T-helper 1 cell treated with Interleukin-12 subunit alpha and Interleukin-12 subunit beta and Interleukin-4 antibody, amounts not matched to agents 30 μg/mL and 1 μg/mL, for 36 hours (primary cell): ENCODE measurements around the gene RSKR.
"Not testable (repeated sequence)": the region's sequence is repeated elsewhere in the genome, so short reads cannot be mapped to it uniquely, and the experiment has no call there.

Source experiments
- H3K27ac Mint-ChIP-seq: one replicate; pipeline ENCODE4 v1.8.0; 2021; ENCODE audit warnings: mild to moderate bottlenecking, mixed read lengths
- H3K27me3 Mint-ChIP-seq: one replicate; pipeline ENCODE4 v1.8.0; 2021; ENCODE audit warnings: low read depth, mixed read lengths
- H3K36me3 Mint-ChIP-seq: one replicate; pipeline ENCODE4 v1.8.0; 2021; ENCODE audit warnings: low read depth, mixed read lengths
- H3K4me1 Mint-ChIP-seq: one replicate; pipeline ENCODE4 v1.8.0; 2021; ENCODE audit warnings: low read depth, mixed read lengths
- H3K4me3 Mint-ChIP-seq: one replicate; pipeline ENCODE4 v1.8.0; 2021; ENCODE audit warnings: mild to moderate bottlenecking, moderate library complexity, mixed read lengths
- H3K9me3 Mint-ChIP-seq: one replicate; pipeline ENCODE4 v1.8.0; 2021; ENCODE audit warnings: mixed read lengths

The RSKR gene

DNA sequence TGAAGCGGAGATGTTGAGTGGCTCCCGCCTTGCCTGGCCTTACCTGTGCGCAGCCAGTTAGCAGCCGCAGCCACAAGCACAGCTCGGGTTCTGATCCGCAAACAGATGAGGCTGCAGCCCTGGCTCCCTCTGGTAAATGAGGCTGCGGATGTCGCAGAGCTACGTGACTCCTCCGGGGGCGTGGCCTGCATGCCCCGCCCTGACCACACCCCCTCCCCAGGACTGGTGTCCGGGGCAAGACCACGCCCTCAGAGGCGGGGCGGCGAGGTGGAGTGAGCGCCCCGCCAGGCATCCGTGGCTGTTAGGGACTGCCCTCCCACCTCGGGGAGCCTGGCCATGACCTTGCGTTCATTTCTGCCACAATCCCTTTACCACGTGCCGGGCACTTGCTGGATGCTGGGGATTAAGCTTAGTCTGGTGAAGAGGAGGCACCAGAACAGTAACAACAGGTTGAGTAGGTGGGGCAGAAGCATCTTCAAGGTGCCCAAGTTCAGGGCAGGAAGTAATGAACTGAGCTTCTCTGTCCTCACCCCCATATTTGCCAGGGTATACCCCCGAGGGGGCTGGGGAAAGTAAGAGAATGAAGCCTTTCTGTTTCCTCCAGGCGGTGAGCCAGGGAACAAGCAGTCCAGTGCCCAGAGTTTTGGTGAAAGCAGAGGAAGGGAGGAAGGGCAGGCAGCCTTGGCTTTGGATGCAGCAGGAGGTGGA, 37.1 kb downstream of the RSKR start, which contains the start of gene ALDOC:
TSS of gene ALDOC (minus strand) at position 138 of the 708 bp plus-strand sequence. CDS start 1,363 bp downstream, outside the sequence.
- H3K9me3 Mint-ChIP-seq, result no peaks in the 10 kb centered on the region
- H3K36me3 Mint-ChIP-seq, result peaks cover 40% of the 10 kb centered on the region
- H3K4me3 Mint-ChIP-seq, result peak within 1 kb of the TSS; percentile 96
- no peaks in the 10 kb centered on the region for H3K27me3 Mint-ChIP-seq
- peak within 1 kb of the TSS; percentile 87 for H3K27ac Mint-ChIP-seq
- peaks cover 57% of the 10 kb centered on the region for H3K4me1 Mint-ChIP-seq

DNA sequence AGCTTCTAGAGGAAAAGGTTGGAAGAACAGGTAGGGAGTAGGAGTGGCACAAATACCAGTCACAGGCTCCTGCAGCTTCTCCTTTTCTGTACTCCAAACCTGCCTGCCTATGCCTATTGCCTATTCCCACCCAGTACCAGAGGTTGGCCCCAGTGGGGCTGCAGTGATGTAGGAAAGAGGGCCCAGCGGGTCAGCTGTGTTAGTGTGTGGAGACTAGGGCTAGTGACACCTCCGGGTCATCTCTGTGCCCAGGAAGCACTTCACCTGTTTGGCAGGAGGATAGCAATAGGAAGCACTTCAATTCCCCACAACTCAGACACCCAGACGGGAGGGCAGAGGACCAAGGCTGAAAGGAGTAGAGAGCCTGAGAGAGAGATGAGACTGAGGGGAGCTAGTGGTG, 38.0 kb downstream of the RSKR start:
- H3K36me3 Mint-ChIP-seq, result peaks cover 40% of the 10 kb centered on the region
- H3K4me1 Mint-ChIP-seq, result peaks cover 58% of the 10 kb centered on the region
- peak overlapping the region; percentile 87 for H3K27ac Mint-ChIP-seq
- not testable (repeated sequence) for H3K9me3 Mint-ChIP-seq, H3K27me3 Mint-ChIP-seq
- H3K4me3 Mint-ChIP-seq, result peak overlapping the region; percentile 96

DNA sequence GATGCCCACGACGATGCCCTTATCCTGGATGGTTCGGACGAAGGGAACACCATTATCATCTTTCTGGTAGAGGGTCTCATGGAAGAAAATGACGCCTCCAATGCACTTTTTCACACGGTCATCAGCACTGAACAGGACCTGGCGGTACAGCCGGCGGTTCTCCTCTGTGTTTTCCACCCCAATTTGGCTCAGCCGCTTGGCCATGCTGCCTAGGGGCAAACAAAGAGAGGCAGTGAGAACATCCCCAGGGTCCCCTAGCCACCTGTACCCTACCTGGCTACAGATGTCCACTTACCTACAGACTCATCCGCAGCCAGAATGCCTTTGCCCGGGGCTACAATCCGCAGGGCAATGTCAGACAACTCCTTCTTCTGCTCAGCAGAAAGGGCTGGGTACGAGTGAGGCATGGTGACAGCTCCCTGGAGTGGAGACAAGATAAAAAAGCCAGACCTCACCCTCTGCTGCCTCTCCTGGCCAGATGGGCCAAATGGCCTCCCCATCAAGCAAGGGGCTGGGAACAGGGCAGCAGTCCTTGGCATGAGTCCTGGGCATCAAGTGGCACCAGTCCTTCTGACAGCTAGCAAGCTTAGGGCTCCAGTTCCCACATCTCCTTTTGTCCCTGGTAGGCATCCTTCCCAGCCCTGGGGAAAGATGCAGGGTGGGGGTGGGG, 38.7 kb downstream of the RSKR start:
- Mint-ChIP-seq H3K4me1 (peaks cover 54% of the 10 kb centered on the region), H3K9me3 (no peaks in the 10 kb centered on the region), H3K27me3 (no peaks in the 10 kb centered on the region), H3K36me3 (peaks cover 38% of the 10 kb centered on the region), H3K4me3 (peak overlapping the region; percentile 96), H3K27ac (no peak overlapping the region)

DNA sequence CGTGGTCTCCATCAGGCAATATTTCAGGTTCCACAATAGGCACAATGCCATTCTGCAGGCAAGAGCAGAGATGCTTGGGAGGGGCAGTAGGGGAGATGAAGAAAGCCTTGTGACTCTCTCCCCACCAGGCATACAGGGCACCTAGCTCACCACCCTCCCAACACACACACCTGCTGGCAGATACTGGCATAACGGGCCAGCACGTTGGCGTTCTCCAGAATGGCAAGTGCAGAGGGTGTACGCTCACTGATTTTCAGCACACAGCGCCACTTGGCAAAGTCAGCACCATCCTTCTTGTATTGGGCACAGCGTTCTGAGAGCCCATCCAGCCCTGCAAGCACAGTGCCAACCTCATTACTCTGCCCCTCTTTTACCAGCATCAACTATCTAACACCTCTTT, 39.5 kb downstream of the RSKR start:
- Mint-ChIP-seq H3K27ac (peak overlapping the region; percentile 9), H3K27me3 (no peaks in the 10 kb centered on the region), H3K4me1 (peaks cover 54% of the 10 kb centered on the region), H3K9me3 (no peaks in the 10 kb centered on the region), H3K36me3 (peaks cover 36% of the 10 kb centered on the region), H3K4me3 (peak overlapping the region; percentile 10)

DNA sequence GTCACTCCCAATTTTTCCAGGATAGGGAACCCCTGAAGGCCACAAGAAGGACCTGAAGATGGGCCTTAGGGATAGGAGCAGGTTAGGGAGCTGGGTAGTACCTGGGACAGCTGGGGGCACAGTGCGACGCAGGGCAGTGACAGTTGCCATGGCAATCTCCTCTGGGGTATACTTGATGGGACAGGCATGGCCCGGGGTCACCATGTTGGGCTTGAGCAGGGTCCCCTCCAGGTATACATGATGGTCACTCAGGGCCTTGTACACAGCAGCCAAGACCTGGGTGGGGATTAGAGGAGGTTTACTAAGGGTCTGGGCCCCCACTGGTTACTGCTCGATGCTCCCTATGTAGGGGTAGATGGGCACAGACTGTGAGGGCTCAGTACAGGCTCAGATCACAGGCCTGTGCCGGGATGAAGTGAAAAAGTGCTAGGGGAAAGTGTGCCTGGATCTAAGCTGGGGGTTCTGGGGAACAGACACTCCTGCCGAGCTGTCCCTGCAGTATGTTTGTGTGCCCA, 40.0 kb downstream of the RSKR start:
- Mint-ChIP-seq H3K9me3 (no peaks in the 10 kb centered on the region), H3K4me3 (no peak overlapping the region), H3K36me3 (peaks cover 31% of the 10 kb centered on the region), H3K4me1 (peaks cover 51% of the 10 kb centered on the region), H3K27ac (peak overlapping the region; percentile 9), H3K27me3 (no peaks in the 10 kb centered on the region)

DNA sequence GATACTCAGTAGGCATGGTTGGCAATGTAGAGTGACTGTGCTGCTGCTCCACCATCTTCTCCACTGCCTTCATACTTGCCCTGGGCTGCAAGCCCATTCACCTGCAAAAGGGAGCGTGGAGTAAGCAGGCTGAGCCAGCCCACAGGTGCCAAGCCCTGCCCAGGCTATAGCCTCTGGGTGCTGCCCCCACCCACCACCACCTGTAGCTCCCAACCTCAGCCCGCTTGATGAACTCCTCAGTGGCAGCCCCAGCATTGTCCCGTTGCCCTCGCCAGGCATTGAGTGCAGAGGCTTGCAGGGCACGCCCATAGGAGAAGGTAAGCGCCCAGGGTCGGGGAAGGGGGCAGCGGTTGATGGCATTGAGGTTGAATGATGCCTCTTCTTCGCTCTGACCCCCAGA, 40.5 kb downstream of the RSKR start:
- Mint-ChIP-seq H3K27ac (no peak overlapping the region), H3K36me3 (peaks cover 30% of the 10 kb centered on the region), H3K4me3 (no peak overlapping the region), H3K4me1 (peaks cover 49% of the 10 kb centered on the region), H3K27me3 (no peaks in the 10 kb centered on the region), H3K9me3 (no peaks in the 10 kb centered on the region)

DNA sequence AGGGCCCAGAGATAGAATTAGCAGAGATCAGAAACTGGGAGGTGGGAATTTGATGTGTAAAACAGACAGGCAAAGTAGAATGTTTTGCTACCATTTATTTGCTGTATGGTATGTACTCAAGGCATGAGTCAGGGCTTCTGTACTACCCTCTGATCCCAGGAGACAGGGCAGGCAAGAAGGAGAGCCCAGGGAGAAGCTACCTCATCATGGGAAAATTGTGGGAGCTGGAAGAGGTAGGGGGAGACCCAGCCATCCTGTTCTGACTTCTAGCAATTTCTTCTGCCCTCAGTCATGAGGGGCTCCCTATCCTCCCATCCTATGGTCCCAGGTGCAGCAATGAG, 41.0 kb downstream of the RSKR start:
- Mint-ChIP-seq H3K4me1 (peaks cover 51% of the 10 kb centered on the region), H3K27ac (peak overlapping the region; percentile 58), H3K4me3 (no peak overlapping the region), H3K9me3 (no peaks in the 10 kb centered on the region), H3K27me3 (no peaks in the 10 kb centered on the region), H3K36me3 (peaks cover 34% of the 10 kb centered on the region)

DNA sequence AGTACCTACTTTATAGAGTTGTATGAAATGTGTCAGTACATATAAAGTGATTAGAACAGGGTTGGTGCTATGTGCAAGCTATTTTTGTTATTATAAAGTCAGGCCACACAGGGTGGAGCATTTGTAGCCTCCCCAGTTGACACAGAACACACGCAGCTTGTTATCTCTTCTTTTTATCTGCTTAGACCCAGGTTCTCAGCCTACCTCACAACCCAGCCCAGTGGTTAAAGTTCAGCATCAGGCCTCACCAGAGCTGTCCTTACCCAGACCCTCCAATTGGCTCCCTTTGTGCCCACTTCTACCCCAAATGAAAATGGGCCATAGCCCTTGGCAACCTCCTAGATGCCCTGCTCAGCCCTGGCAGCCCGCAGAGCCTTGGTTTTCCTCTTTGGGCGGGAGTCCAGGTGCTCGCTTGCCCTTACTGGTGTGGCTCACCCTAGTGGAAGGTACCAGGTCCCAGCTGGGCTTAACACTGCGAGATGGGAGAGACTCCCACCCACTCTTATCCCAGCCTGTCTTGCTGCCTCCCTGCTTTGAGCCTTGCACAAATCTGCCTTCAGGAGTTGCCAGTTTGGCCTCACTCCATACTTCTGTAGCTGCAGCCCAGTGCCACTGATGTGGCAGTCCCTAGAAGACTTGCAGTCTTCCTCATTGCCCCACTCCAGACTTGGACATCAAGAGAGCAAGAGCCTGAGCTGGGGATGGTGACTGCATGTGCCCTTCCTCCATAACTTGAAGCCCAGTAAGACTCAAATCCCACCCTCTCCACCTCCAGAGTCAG, 41.5 kb downstream of the RSKR start:
- peaks cover 56% of the 10 kb centered on the region for H3K4me1 Mint-ChIP-seq

DNA sequence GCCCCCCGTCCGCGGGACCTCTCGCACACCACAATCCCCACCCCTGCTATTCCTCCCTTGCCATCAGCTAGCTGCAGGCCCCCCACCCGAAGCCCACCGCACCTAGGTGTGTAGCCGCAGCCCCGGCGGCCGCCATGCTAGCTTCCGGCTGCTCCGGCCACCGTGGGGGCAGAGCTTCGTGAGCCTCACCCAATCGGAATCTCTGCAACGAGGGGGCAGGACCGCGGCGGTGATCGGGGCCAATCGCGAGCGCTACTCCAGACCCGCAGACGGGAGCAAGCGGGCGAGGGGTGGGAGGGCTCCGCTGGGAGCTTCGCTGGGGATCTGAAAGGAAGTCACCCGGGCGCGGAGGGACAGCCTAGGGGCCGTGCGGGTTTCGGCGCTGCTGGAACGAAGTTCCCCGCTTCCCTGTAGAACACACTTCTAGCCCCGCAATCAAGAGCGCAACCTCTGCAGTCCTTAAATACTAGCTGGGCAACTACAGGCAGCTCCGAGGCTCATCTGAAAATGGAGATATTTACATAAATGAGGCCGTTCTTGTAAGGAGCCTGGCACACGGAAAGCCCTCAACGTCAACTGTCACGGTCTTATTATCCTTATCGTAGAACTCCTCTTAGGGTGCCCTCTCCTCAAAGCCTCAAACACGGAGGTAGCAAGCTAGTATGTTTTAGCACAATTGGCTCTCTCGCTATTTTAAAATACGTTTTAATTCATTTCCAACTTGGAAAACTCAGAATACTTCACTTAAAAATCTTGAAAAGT, 42.4 kb downstream of the RSKR start, which contains the start of gene PIGS:
TSS of gene PIGS (minus strand) at position 164 of the 762 bp plus-strand sequence. CDS start at position 136, 28 bp downstream.
- peaks cover 55% of the 10 kb centered on the region for H3K4me1 Mint-ChIP-seq
- H3K27me3 Mint-ChIP-seq, result no peaks in the 10 kb centered on the region
- peaks cover 37% of the 10 kb centered on the region for H3K36me3 Mint-ChIP-seq
- H3K27ac Mint-ChIP-seq, result peak within 1 kb of the TSS; percentile 92
- H3K9me3 Mint-ChIP-seq, result no peaks in the 10 kb centered on the region
- peak within 1 kb of the TSS; percentile 94 for H3K4me3 Mint-ChIP-seq

More for the DNA sequence above, 41.5 kb downstream of the RSKR start:
- Mint-ChIP-seq H3K9me3 (no peaks in the 10 kb centered on the region), H3K27ac (peak overlapping the region; percentile 86), H3K27me3 (no peaks in the 10 kb centered on the region), H3K4me3 (peak overlapping the region; percentile 94), H3K36me3 (peaks cover 38% of the 10 kb centered on the region)

DNA sequence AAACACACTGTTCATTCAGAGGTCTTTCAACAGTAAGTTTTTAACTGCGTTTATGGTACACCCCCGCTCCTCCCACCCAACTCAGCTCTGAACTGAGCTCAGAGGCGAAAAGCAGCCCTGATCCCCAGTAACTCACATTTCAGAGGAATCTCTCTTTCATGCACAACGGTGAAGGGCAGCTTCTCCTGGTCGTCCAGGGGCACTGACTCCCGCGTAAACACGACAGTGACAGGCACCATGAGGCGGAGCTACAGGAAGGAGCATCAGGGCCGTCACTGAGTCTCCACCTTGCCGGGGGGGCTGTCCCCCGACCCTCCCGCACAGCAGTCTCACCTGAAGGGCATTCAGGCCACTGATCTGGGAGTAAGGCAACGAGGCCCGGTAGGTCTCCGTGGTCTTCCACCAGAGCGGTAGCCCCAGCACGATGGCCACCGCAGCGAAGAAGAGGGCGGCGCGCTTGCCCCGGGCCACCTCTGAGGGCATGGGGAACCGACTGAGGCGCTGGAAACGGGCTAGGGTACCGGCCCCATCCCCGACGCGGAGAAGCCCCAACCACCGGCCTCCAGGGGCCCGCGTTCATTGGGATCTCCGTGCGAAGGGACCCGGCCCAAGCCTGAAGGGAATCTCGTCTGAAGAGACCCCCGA, 43.1 kb downstream of the RSKR start:
- H3K36me3 Mint-ChIP-seq, result peaks cover 32% of the 10 kb centered on the region
- H3K27me3 Mint-ChIP-seq, result no peaks in the 10 kb centered on the region
- peak overlapping the region; percentile 92 for H3K27ac Mint-ChIP-seq
- peaks cover 48% of the 10 kb centered on the region for H3K4me1 Mint-ChIP-seq
- peak overlapping the region; percentile 94 for H3K4me3 Mint-ChIP-seq
- H3K9me3 Mint-ChIP-seq, result no peaks in the 10 kb centered on the region

DNA sequence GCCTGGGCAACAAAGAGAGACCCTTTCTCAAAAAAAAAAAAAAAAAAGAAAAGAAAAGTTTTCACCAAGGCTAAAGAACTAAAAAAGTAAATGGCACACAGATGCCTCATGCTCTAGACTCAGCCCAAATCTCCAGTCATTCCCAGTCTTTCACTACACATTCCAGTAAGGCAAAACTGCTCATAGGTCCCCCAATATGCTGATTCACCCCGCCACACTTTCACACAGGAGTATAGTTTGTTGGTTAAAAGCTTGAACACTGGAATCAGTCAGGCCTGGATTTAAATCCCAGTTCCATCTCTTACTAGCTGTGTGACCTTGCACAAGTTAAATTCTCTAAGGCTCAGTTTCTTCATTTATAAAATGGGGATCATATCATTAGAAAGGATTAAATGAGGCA, 44.5 kb downstream of the RSKR start:
- peaks cover 30% of the 10 kb centered on the region for H3K36me3 Mint-ChIP-seq
- H3K4me1 Mint-ChIP-seq, result peaks cover 47% of the 10 kb centered on the region
- no peaks in the 10 kb centered on the region for H3K9me3 Mint-ChIP-seq
- H3K27me3 Mint-ChIP-seq, result no peaks in the 10 kb centered on the region
- H3K27ac Mint-ChIP-seq, result no peak overlapping the region
- no peak overlapping the region for H3K4me3 Mint-ChIP-seq

DNA sequence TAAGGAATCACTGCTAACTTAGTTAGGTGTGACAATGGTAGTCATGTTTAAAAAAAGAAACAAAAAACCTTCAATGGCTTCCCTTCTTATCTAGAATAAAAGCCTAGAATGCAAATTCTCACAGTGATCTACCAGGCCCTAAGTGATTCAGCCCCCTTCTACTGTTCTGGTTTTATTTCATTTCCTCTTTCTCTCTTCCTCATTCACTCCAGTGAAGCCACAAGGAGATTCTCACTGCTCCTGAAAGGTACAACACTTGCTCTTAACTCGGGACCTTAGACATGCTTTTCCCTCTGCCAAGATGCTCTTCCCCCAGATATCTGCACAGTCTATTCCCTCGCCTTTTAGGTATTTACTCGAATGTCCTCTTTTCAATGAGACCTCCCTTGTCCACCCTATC, 46.4 kb downstream of the RSKR start:
- peaks cover 36% of the 10 kb centered on the region for H3K4me1 Mint-ChIP-seq
- H3K9me3 Mint-ChIP-seq, result no peaks in the 10 kb centered on the region
- peaks cover 19% of the 10 kb centered on the region for H3K36me3 Mint-ChIP-seq
- no peaks in the 10 kb centered on the region for H3K27me3 Mint-ChIP-seq
- peak overlapping the region; percentile 37 for H3K27ac Mint-ChIP-seq
- peak overlapping the region; percentile 6 for H3K4me3 Mint-ChIP-seq

DNA sequence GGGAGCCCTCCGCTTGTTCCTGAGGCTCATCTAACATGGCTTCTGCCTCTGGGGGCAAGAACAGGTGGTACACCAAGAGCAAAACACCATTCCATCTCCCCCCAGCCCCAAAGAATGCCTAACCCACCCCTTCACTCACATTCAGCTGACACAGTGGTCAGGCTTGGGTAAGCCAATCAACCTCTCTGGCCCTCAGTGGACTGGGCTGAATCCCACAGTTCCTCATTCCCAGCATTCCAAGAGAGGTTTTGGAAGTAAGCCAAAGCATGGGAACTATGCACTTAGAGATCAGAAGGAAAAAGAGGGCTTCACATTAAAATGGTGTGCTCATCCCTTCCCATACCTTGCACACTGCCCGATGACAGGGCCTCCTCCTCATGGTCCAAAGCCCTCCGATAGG, 50.5 kb downstream of the RSKR start:
- Mint-ChIP-seq H3K4me1 (peaks cover 16% of the 10 kb centered on the region), H3K9me3 (no peaks in the 10 kb centered on the region), H3K27ac (no peak overlapping the region), H3K4me3 (no peak overlapping the region), H3K27me3 (no peaks in the 10 kb centered on the region), H3K36me3 (peaks cover 30% of the 10 kb centered on the region)
